ENCODE results near the gene KRTAP10-1.

KRTAP10-1 gene

GRCh38 chr21:44510109-44510507, 29.9 kb downstream of the KRTAP10-1 start:
- no peak for TF ChIP-seq CTCF (IDR thresholded peaks at IDR 0.05; ENCODE audit: control insufficient read depth, insufficient read depth, low read depth, low read length, missing control alignments)
- H3K4me3 ChIP-seq (ENCODE audit: control insufficient read depth, low read depth, low read length), result no peak overlapping the region
- no peak for DNase-seq (ENCODE audit: low read depth)

DNA sequence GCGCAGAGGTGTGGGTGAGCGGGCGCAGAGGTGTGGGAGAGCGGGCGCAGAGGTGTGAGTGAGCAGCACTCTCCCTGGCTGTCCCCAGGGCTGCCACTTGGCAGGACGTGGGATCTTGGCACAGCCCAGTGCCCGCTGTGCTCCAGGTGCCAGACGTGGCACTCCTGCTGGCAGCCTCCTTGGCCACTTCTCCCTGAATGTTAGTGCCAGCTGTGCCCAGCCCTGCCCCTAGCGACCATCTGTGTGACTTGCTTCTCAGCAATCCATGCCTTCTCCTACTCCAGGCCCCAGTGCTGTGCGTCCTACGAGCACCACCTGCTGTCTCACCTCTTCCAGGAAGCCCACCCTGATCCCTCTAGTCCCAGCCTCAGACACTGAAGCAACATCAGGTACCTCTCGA, 30.5 kb downstream of the KRTAP10-1 start:
- TF ChIP-seq CTCF (IDR thresholded peaks at IDR 0.05; ENCODE audit: control insufficient read depth, insufficient read depth, low read depth, low read length, missing control alignments), result peak; percentile 38
- no peak overlapping the region for H3K4me3 ChIP-seq (ENCODE audit: control insufficient read depth, low read depth, low read length)
- no peak for DNase-seq (ENCODE audit: low read depth)

DNA sequence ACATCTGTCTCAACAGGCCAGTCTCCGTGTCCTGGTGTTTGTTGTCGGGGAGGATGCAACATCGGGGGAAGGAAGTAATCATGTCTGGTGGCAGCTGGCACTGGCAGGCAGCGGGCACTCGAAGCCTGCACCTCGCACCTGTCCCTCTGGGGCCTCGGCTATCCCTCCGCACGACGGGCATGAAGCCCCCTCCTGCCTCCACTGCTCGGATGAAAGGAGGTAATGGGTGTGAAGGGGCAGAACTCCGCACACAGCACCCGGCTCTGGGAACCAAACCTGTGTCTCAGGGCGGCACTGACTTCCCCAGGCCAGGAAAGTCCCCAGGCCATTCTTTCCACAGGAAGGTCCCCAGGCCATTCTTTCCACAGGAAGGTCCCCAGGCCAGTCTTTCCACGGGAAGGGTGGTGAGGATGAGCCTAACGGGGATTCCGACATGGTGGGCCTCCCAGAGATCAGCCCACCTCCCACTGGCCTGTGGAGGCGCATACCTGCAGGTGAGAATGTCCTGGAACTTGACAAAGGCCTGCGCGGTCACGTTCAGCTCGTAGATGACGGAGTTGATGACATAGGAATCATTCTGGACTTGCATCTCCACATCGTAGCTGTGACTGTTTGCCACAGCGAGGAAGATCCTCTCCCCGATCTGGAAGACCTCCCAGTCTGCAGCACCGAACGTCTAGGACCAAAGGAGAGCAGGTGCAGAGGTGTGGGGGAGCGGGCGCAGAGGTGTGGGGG, 31.1 kb downstream of the KRTAP10-1 start:
- DNase-seq (ENCODE audit: low read depth), result no peak
- TF ChIP-seq CTCF (IDR thresholded peaks at IDR 0.05; ENCODE audit: control insufficient read depth, insufficient read depth, low read depth, low read length, missing control alignments), result no peak
- no peak overlapping the region for H3K4me3 ChIP-seq (ENCODE audit: control insufficient read depth, low read depth, low read length)

- no peak for DNase-seq (ENCODE audit: low read depth)
- TF ChIP-seq CTCF (IDR thresholded peaks at IDR 0.05; ENCODE audit: control insufficient read depth, insufficient read depth, low read depth, low read length, missing control alignments), result no peak
- H3K4me3 ChIP-seq (ENCODE audit: control insufficient read depth, low read depth, low read length), result no peak overlapping the region
Observed at GRCh38 chr21:44508426-44508710, 31.6 kb downstream of the KRTAP10-1 start.

GRCh38 chr21:44507673-44508425, 32.1 kb downstream of the KRTAP10-1 start:
- no peak for DNase-seq (ENCODE audit: low read depth)
- no peak for TF ChIP-seq CTCF (IDR thresholded peaks at IDR 0.05; ENCODE audit: control insufficient read depth, insufficient read depth, low read depth, low read length, missing control alignments)

DNA sequence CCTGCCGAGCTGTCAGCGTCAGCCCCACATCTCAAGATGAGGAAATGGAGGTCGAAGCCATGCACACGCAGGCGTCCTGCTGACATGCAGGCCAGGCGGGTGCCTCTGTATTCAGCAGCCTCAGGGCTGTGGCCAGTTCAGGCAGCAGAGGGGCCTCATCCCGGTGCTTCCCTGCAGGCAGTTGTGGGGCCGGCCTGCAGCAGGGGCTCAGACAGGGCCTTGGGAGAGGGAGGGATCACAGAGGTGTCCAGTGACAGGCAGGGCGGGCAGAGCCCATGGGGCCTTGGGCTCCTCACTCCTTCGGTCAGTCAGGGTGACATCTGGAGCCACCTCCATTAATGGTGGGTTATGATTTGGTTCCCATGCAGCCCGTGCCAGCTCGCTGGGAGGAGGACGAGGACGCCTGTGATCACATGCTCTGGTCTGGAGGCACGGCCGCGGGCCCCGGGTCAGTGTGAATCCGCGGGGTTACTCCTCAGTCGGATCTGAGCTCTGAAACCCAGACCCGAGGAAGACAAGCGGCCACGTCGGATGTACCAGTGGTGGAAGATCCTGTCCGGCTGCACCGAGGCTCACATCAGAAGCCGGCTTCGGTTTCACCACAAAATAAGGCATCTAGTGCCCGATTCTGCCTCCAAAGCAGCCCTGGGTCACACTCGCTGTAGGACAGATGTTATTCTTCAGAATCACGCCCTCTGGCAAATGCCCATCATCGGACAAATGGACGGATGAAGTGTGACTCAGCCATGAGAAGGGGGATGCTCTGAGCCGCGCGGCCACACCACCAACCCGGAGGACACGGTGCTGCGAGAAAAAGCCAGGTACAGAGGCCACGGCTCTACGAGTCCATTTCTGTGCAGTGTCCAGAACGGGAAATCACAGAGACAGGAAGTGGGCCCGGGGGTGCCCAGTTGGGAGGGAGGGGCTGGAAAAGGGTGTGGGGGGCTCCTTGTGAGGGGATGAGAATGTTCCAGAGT, 33.4 kb downstream of the KRTAP10-1 start:
- H3K4me3 ChIP-seq (ENCODE audit: control insufficient read depth, low read depth, low read length), result no peak overlapping the region
- no peak for DNase-seq (ENCODE audit: low read depth)
- TF ChIP-seq CTCF (IDR thresholded peaks at IDR 0.05; ENCODE audit: control insufficient read depth, insufficient read depth, low read depth, low read length, missing control alignments), result no peak

More at GRCh38 chr21:44507673-44508425, 32.1 kb downstream of the KRTAP10-1 start:
- no peak overlapping the region for H3K4me3 ChIP-seq (ENCODE audit: control insufficient read depth, low read depth, low read length)

Measured in AG09309 (cell line).